Ishikawa (cell line): ENCODE results near the gene ACOT6.

Experiments
- CEBPB ChIP-seq: IDR thresholded peaks from 2 replicates; pipeline ENCODE4 v1.6.1; 2012
- CREB1 ChIP-seq: IDR thresholded peaks from 2 replicates; pipeline ENCODE4 v1.6.1; 2012; ENCODE audit warnings: low read depth
- EGR1 ChIP-seq: IDR thresholded peaks from 2 replicates; pipeline ENCODE4 v1.6.1; 2012
- EP300 ChIP-seq: IDR thresholded peaks from 2 replicates; pipeline ENCODE4 v1.6.1; 2012; ENCODE audit warnings: borderline replicate concordance
- FOXM1 ChIP-seq: IDR thresholded peaks from 2 replicates; pipeline ENCODE4 v1.6.1; 2012; ENCODE audit warnings: low read depth, borderline replicate concordance
- NFIC ChIP-seq: IDR thresholded peaks from 2 replicates; pipeline ENCODE4 v1.6.1; 2012
- RAD21 ChIP-seq: IDR thresholded peaks from 2 replicates; pipeline ENCODE4 v1.6.1; 2012; ENCODE audit warnings: low read depth
- TAF1 ChIP-seq: IDR thresholded peaks from 2 replicates; pipeline ENCODE4 v1.6.1; 2012; ENCODE audit warnings: low read depth, mild to moderate bottlenecking
- TCF12 ChIP-seq: IDR thresholded peaks from 2 replicates; pipeline ENCODE4 v1.6.1; 2012; ENCODE audit warnings: low read depth
- TEAD4 ChIP-seq: IDR thresholded peaks from 2 replicates; pipeline ENCODE4 v1.6.1; 2012
- USF1 ChIP-seq: IDR thresholded peaks from 2 replicates; pipeline ENCODE4 v1.6.1; 2012
- YY1 ChIP-seq: IDR thresholded peaks from 2 replicates; pipeline ENCODE4 v1.6.1; 2012; ENCODE audit warnings: low read depth
- ZBTB7A ChIP-seq: IDR thresholded peaks from 2 replicates; pipeline ENCODE4 v1.6.1; 2012; ENCODE audit warnings: low read depth
- TF ChIP-seq, protein P1 (sequence below): IDR thresholded peaks from 2 replicates; pipeline ENCODE4 v1.6.1; 2012
- TF ChIP-seq, protein P2 (sequence below): IDR thresholded peaks from 2 replicates; pipeline ENCODE4 v1.6.1; 2012; ENCODE audit warnings: low read depth, mild to moderate bottlenecking

The ACOT6 gene

DNA sequence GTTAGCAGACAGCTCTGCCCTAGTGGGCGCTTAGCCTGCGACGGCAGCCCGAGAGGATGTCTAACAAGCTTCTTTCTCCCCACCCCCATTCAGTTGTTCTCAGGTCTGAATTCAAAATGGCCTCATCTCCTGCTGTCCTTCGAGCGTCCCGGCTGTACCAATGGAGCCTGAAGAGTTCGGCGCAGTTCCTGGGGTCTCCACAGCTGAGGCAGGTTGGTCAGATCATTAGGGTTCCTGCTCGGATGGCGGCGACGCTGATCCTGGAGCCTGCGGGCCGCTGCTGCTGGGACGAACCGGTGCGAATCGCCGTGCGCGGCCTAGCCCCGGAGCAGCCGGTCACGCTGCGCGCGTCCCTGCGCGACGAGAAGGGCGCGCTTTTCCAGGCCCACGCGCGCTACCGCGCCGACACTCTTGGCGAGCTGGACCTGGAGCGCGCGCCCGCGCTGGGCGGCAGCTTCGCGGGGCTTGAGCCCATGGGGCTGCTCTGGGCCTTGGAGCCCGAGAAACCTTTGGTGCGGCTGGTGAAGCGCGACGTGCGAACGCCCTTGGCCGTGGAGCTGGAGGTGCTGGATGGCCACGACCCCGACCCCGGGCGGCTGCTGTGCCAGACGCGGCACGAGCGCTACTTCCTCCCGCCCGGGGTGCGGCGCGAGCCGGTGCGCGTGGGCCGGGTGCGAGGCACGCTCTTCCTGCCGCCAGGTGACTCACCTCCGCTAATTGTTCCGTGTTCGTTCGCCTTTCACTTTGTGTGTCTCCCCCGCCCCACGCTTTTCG is 42.9 kb upstream of the ACOT6 start, which contains the start of gene ACOT2:
ACOT2 (plus strand) TSS at position 29 of the 774 bp plus-strand sequence; CDS start at position 57, 28 bp downstream.
- TF ChIP-seq, protein P1, sequence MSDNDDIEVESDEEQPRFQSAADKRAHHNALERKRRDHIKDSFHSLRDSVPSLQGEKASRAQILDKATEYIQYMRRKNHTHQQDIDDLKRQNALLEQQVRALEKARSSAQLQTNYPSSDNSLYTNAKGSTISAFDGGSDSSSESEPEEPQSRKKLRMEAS = 0 out of 2 replicates have a peak, but pooled peaks have one; percentile 24

- peak; percentile 26; the same call in 1 of the 2 replicates for TF ChIP-seq RAD21
These were observed 41.4 kb upstream of the ACOT6 start for GRCh38 chr14:73570913-73571312.

- TF ChIP-seq TAF1 (no peak), TCF12 (no peak), RAD21 (no peak), EP300 (no peak), CEBPB (no peak), TEAD4 (no peak), ZBTB7A (no peak), EGR1 (no peak), FOXM1 (no peak), NFIC (no peak)
- TF ChIP-seq, protein P1 = no peak
These were observed 35.9 kb upstream of the ACOT6 start for GRCh38 chr14:73576391-73576790.

- TF ChIP-seq, protein P1 = no peak
- no peak for TF ChIP-seq TAF1
- no peak for TF ChIP-seq ZBTB7A
- TF ChIP-seq YY1 = no peak
- no peak for TF ChIP-seq TEAD4
- no peak for TF ChIP-seq TCF12
- TF ChIP-seq EP300 = no peak
- no peak for TF ChIP-seq EGR1
- TF ChIP-seq, protein P2, sequence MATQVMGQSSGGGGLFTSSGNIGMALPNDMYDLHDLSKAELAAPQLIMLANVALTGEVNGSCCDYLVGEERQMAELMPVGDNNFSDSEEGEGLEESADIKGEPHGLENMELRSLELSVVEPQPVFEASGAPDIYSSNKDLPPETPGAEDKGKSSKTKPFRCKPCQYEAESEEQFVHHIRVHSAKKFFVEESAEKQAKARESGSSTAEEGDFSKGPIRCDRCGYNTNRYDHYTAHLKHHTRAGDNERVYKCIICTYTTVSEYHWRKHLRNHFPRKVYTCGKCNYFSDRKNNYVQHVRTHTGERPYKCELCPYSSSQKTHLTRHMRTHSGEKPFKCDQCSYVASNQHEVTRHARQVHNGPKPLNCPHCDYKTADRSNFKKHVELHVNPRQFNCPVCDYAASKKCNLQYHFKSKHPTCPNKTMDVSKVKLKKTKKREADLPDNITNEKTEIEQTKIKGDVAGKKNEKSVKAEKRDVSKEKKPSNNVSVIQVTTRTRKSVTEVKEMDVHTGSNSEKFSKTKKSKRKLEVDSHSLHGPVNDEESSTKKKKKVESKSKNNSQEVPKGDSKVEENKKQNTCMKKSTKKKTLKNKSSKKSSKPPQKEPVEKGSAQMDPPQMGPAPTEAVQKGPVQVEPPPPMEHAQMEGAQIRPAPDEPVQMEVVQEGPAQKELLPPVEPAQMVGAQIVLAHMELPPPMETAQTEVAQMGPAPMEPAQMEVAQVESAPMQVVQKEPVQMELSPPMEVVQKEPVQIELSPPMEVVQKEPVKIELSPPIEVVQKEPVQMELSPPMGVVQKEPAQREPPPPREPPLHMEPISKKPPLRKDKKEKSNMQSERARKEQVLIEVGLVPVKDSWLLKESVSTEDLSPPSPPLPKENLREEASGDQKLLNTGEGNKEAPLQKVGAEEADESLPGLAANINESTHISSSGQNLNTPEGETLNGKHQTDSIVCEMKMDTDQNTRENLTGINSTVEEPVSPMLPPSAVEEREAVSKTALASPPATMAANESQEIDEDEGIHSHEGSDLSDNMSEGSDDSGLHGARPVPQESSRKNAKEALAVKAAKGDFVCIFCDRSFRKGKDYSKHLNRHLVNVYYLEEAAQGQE = no peak
These were observed 23.6 kb upstream of the ACOT6 start for GRCh38 chr14:73588695-73589094.

DNA sequence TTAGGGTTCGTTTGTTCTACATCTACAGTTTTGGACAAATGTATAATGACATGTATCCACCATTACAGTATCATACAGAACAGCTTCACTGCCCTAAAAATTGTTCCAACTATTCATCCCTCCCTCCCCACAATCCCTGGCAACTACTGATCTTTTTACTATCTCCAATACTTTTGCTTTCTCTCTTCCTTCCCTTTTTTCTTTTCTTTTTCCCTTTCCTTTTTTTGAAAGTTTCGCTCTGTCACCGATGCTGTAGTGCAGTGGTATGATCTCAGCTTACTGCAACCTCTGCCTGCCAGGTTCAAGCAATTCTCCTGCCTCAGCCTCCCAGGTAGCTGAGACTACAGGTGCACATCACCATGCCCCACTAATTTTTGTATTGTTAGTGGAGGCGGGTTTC is 23.2 kb upstream of the ACOT6 start:
- no peak for TF ChIP-seq TAF1
- TF ChIP-seq TCF12 = no peak
- TF ChIP-seq, protein P2 = no peak

GRCh38 chr14:73591690-73592449 is 20.4 kb upstream of the ACOT6 start, which contains the start of gene ACOT4:
TSS of gene ACOT4 (plus strand) at chr14:73591873. CDS start at chr14:73591960, 87 bp downstream.
- TF ChIP-seq FOXM1 = no peak
- no peak for TF ChIP-seq CEBPB
- TF ChIP-seq YY1 = 0 out of 2 replicates have a peak, but pooled peaks have one; percentile 24
- TF ChIP-seq ZBTB7A = no peak
- TF ChIP-seq NFIC = no peak
- TF ChIP-seq RAD21 = peak; percentile 11; the same call in 1 of the 2 replicates
- TF ChIP-seq TAF1 = peak; percentile 43
- TF ChIP-seq, protein P1 = peak; percentile 91
- no peak for TF ChIP-seq TEAD4
- TF ChIP-seq CREB1 = no peak

- TF ChIP-seq NFIC (no peak), RAD21 (no peak), EP300 (no peak), FOXM1 (no peak), TAF1 (no peak), TCF12 (no peak), ZBTB7A (no peak), YY1 (no peak), CREB1 (no peak), TEAD4 (no peak), CEBPB (no peak), EGR1 (no peak), USF1 (no peak)
- TF ChIP-seq, protein P2 = no peak
- TF ChIP-seq, protein P1 = no peak
These were observed 17.8 kb upstream of the ACOT6 start for GRCh38 chr14:73594491-73594890.
